Renal pelvis (tissue), 4 donors: Measurements from ENCODE around the gene PHLDA3. TPM values are rescaled to one million over a fixed set of nuclear protein-coding genes. Genes with fewer than 3 reads are reported as not detected.

ENCODE experiments used
- DNase-seq: peaks from one replicate; pipeline ENCODE4 v3.0.0-alpha.2; 2013
- polyA plus RNA-seq, 3 donors: library from polyadenylated mRNA; unstranded; fragments of 120-200 nt; gene quantifications; one replicate each; pipeline ENCODE4 v1.2.1, GENCODE V29; 2013; ENCODE audit not compliant: insufficient read length in 3 of 3

PHLDA3 gene
- polyA plus RNA-seq, 3 donors = 11.4 to 15.7 (median 12.7) TPM

- DNase-seq = no peak
Observed at GRCh38 chr1:201436393-201436792, 32.6 kb downstream of the PHLDA3 start.

- no peak for DNase-seq
Observed at GRCh38 chr1:201434266-201434665, 34.7 kb downstream of the PHLDA3 start.

- no peak for DNase-seq
Observed at GRCh38 chr1:201433609-201434008, 35.4 kb downstream of the PHLDA3 start.

GRCh38 chr1:201430776-201431175 is 38.2 kb downstream of the PHLDA3 start:
- no peak for DNase-seq

- no peak for DNase-seq
Observed at GRCh38 chr1:201429736-201430501, 39.1 kb downstream of the PHLDA3 start.

- no peak for DNase-seq
Observed at GRCh38 chr1:201427963-201428362, 41.0 kb downstream of the PHLDA3 start.

- DNase-seq = no peak
Observed at GRCh38 chr1:201426479-201427310, 42.3 kb downstream of the PHLDA3 start.

- no peak for DNase-seq
Observed at GRCh38 chr1:201424146-201424545, 44.8 kb downstream of the PHLDA3 start.

GRCh38 chr1:201423655-201424054 is 45.3 kb downstream of the PHLDA3 start:
- no peak for DNase-seq

- no peak for DNase-seq
Observed at GRCh38 chr1:201422436-201423030, 46.5 kb downstream of the PHLDA3 start.

- DNase-seq = no peak
Observed at GRCh38 chr1:201422026-201422425, 47.0 kb downstream of the PHLDA3 start.

- no peak for DNase-seq
Observed at GRCh38 chr1:201421041-201421440, 47.9 kb downstream of the PHLDA3 start.

GRCh38 chr1:201420608-201421002 is 48.4 kb downstream of the PHLDA3 start:
- no peak for DNase-seq

- no peak for DNase-seq
Observed at GRCh38 chr1:201419746-201420607, 49.0 kb downstream of the PHLDA3 start.

GRCh38 chr1:201419256-201419655 is 49.7 kb downstream of the PHLDA3 start:
- DNase-seq = no peak

- DNase-seq = no peak
Observed at GRCh38 chr1:201418461-201418860, 50.5 kb downstream of the PHLDA3 start.

Other genes with a start within 250 kb of the PHLDA3 start
- gene PKP1, start 185.7 kb downstream of the PHLDA3 start, polyA plus RNA-seq = under 1 TPM; 0.12 to 0.24 (median 0.13) TPM
- gene TNNT2, start 91.5 kb downstream of the PHLDA3 start, polyA plus RNA-seq = 10 to 100 TPM; 56.1 to 78.9 (median 66.1) TPM
- gene LAD1, start 69.9 kb downstream of the PHLDA3 start, polyA plus RNA-seq = 10 to 100 TPM; 30.0 to 34.6 (median 31.3) TPM
- gene TNNI1, start 47.5 kb downstream of the PHLDA3 start, polyA plus RNA-seq = 10 to 100 TPM; 67.6 to 76.7 (median 76.5) TPM
- 100 to 1,000 TPM; 125 to 137 (median 135) TPM for gene CSRP1, start 37.9 kb upstream of the PHLDA3 start, polyA plus RNA-seq
- gene NAV1, start 69.9 kb upstream of the PHLDA3 start, polyA plus RNA-seq = 10 to 100 TPM; 18.3 to 26.1 (median 20.6) TPM